GM12891 (cell line): ENCODE measurements around the gene SND1.

Source experiments
- SPI1 ChIP-seq: IDR thresholded peaks from 2 replicates; pipeline ENCODE4 v1.6.1; 2011; ENCODE audit warnings: low read depth, low read length, control low read depth
- TAF1 ChIP-seq: IDR thresholded peaks from 2 replicates; pipeline ENCODE4 v1.6.1; 2011; ENCODE audit warnings: low read depth, low read length, control low read depth

DNA sequence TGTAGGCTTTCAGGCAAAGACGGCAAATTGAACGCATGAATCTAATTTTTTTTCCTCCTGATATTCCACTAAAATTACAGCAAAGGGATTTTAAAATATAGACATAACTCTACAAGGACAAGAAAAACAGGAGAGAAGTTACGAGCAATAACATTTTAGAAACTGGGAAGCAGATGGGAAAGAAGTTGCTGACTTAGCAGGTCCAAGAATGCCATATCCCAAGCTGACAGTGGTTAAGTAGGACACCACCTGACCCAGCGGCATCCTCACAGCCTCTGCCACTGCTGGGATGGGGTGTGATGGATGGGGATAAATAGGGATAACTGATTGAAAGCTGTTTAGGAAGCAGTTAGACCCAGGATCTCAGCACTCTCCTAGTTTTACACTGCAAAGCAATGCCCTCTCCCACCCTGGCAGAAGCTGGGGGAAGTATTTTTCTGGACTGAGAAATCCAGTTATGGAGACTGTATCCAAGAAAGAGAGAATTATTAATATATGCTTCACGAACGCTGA, 489.7 kb downstream of the SND1 start:
- TF ChIP-seq TAF1: no peak
- TF ChIP-seq SPI1: no peak
